ENCODE results near the gene CHD1.

- TF ChIP-seq, protein P1, sequence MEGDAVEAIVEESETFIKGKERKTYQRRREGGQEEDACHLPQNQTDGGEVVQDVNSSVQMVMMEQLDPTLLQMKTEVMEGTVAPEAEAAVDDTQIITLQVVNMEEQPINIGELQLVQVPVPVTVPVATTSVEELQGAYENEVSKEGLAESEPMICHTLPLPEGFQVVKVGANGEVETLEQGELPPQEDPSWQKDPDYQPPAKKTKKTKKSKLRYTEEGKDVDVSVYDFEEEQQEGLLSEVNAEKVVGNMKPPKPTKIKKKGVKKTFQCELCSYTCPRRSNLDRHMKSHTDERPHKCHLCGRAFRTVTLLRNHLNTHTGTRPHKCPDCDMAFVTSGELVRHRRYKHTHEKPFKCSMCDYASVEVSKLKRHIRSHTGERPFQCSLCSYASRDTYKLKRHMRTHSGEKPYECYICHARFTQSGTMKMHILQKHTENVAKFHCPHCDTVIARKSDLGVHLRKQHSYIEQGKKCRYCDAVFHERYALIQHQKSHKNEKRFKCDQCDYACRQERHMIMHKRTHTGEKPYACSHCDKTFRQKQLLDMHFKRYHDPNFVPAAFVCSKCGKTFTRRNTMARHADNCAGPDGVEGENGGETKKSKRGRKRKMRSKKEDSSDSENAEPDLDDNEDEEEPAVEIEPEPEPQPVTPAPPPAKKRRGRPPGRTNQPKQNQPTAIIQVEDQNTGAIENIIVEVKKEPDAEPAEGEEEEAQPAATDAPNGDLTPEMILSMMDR (conservative IDR thresholded peaks at IDR 0.05 in 1 of 2, IDR thresholded peaks at IDR 0.05 in 1 of 2; ENCODE audit: low read depth in 1 of 2, low read length in 2 of 2), result no peak
- TF ChIP-seq EZH2 (IDR thresholded peaks at IDR 0.05; ENCODE audit: low read length, missing control alignments), result no peak
Measured at GRCh38 chr5:98805070-98805469, 123.7 kb downstream of the CHD1 start.
